HG03469 (cell line): ENCODE measurements around the gene ZNF416.

Experiments
- ATAC-seq: cut with Tn5 transposase; IDR thresholded peaks from one replicate; pipeline ENCODE4 v1.9.1; 2021; ENCODE audit warnings: mild to moderate bottlenecking, moderate library complexity, moderate number of reproducible peaks; ENCODE audit not compliant: unreplicated experiment

The ZNF416 gene

DNA sequence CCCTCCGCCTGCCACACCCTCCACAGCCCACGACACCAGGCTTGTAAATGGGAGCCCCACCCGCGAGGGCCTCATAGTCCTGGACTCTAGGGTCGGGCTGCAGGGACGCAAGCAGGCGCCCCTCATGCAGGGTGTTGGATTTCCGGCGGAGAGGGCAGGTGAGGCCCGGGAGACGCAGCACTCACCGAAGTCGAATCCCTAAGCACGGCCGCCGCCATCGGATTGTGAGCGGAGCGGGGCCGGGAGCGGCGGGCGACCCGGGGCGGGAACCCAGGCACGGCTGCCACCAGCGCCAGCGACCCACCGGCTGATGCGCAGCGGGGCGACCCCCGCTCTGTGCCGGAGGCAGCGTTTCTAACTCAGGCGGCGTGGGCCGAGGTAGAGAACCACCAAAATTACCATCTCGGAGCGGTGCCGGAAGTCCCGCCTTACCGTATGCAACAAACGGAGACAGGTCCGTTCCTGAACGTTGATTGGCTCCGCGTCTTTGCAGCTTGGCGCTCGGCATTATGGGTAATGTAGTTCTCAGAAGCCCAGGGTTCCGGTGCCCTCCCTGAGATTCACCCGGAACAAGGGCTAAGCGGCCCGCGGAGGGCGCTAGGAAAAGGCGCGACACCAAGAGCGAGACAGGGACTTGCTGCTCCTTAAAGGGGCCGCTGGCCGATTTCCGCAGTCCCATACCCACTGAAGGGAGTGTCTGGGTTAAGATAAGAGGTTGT is at the start of gene ZNF416:
TSS of gene ZNF416 (minus strand) at position 425 of the 719 bp plus-strand sequence. CDS start at position 218, 207 bp downstream.
- ATAC-seq: peak; percentile 70

DNA sequence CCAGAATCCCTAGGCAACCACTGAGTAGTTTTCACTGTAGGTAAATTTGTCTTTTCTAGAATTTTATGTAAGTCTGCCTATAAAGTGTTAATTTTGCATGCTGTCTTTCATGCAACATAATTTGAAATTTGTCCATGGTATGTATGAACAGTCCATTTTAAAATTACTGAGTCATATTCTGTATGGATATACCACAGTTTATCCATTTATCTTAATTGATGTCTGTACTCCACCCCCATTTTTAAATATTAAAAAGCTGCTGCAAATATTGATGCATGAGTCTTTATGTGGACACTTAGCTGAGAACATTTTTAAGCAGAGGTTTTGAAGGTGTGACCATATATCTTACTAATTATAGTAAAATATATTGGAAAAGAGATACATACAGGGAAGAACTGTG is 44.4 kb upstream of the ZNF416 start:
- no peak for ATAC-seq

DNA sequence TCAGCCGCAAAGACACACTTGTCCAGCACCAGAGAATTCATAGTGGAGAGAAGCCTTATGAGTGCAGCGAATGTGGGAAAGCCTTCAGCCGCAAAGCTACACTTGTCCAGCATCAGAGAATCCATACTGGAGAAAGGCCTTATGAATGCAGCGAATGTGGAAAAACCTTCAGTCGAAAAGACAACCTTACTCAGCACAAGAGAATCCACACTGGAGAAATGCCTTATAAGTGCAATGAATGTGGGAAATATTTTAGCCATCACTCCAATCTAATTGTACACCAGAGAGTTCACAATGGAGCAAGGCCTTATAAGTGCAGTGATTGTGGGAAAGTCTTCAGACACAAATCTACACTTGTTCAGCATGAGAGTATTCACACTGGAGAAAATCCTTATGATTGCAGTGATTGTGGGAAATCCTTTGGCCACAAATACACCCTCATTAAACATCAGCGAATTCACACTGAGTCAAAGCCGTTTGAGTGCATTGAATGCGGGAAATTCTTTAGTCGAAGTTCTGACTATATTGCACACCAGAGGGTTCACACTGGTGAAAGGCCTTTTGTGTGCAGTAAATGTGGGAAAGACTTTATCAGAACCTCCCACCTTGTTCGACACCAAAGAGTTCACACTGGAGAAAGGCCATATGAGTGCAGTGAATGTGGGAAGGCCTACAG is 42.1 kb upstream of the ZNF416 start:
- ATAC-seq: no peak

DNA sequence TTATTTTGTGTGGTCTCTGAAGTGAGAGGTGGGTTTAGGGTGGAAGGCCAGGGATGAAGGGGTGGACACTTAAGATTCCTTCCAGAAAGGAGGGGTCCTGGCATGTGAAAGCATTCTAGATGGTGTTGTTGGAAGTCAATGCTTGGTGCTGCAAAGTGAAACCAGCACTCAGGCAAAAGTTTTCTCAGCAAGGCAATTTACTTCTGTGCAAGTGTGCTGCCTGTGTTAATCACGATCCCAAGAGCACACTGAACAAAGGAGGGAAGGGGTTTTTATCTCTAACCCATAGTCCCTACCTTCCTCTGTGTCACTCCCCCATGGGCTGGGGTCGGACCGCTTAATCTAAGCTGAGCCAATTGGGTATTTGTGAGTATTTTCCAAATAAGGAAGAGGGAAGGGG is 36.6 kb upstream of the ZNF416 start:
- no peak for ATAC-seq

DNA sequence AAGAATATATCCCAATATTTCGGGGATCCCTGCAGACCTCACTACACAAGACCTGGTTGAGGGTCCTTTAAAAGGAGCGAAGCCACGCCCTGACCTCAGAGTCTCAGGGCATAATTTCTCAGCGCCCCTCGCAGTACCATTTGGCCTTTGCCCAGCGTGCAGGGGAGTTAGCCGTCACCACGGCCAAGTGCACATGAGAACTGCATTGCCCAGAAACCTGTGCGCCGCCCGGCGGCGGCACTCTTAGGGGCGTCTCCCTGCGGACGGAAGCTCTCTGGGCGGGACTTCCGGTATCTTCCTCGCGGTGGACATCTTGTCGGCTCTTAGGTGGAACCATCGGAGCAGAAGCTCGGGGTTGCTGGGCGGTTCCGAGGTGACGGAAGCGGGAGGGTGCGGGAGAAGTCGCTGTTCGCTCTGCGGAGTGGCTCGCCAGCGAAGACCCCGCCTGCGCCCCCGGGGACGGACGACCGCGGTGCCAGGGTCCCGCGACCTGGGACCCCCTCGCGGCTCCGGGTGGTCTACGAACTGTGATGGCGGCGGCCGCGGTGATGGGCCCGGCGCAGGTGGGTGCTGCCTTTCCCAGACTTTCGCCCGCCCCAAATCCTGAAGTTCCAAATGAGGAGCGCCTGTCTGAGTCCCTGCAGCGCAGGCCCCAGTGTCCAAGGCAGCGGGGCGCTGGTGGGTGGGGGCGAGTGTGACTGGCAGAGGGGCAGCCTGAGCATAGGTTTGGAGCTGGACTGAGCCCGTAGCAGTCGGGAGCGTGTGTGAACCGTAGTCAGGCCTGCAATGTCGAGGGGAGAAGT is 35.4 kb upstream of the ZNF416 start, which contains the start of gene ZNF134:
TSS of gene ZNF134 (plus strand) at position 302 of the 803 bp plus-strand sequence. CDS start 5,227 bp downstream, outside the sequence.
- peak; percentile 90 for ATAC-seq

DNA sequence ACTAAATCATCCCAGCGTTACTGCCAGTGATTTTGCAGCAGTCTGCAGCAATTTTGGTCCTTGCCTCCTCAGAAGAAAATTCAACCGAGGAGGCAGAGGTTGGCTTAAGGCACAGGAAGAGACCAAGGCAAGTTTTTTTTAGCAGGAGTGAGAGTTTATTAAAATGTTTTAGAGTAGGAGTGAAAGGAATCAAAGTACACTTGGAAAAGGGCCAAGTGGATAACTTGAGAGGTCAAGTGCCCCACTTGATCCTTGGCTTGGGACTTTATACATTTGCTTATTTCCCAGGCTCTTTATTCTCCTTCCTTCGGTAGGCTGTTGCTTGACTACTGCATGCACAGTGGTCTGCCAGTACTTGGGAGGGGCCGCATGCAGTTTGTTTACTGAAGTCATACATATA is 32.4 kb upstream of the ZNF416 start:
- no peak for ATAC-seq

DNA sequence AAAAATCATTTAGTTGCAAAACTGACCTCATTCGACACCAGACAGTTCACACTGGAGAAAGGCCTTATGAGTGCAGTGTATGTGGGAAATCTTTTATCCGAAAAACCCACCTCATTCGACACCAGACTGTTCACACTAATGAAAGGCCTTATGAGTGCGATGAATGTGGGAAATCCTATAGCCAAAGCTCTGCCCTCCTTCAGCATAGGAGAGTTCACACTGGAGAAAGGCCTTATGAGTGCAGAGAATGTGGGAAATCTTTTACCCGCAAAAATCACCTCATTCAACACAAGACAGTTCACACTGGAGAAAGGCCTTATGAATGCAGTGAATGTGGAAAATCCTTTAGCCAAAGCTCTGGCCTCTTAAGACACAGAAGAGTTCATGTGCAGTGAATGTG is 28.2 kb upstream of the ZNF416 start:
- no peak for ATAC-seq

DNA sequence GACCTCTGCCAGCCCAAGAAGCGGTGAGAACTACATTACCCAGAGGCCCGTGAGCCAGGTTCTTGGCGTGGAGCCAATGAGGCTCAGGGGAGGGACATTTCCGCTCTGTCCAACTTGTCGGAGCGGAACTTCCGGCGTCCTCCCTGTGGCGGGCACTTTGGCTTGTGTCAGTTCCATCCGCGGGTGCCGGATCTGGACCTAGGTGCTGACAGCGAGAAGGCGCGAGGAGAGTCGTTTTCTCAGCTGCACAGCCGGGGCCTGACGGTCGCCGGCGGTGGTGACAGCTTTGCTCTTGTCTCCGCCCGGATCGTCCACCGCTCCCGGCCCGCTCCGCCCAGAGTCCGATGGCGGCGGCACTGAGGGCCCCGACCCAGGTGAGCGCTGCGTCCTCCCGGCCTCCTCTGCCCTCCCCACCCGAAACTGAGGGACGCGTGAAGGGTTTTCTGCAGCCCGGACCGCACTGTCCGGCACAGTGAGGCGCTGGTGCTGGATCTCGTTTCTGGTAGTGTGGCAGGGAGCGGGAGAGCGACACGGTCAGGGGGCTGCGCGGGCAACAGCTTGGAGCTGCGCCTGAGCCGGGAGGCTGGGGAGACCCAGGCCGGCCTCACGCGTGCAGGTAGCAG is 21.2 kb upstream of the ZNF416 start, which contains the start of gene ZNF530:
TSS of gene ZNF530 (plus strand) at position 125 of the 623 bp plus-strand sequence. CDS start 4,461 bp downstream, outside the sequence.
- peak; percentile 85 for ATAC-seq

DNA sequence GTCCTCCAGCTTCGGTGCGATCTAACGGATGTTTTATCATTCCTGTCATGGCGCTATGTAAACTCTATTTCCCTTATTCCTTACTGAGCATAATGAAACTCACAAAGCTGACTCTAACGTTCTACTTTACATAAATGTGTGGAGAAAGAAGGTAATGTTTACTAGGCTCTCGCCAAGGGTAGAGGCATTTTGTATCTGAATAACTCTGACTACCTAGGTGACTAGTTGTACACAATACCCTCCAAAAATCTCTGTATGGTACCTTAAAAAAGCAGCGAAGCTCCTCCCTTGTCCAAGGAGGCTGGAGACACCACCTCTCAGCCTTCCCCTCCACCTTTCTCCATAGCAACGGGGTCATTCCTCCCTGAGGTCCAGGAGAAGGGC is 20.7 kb upstream of the ZNF416 start:
- ATAC-seq: no peak

DNA sequence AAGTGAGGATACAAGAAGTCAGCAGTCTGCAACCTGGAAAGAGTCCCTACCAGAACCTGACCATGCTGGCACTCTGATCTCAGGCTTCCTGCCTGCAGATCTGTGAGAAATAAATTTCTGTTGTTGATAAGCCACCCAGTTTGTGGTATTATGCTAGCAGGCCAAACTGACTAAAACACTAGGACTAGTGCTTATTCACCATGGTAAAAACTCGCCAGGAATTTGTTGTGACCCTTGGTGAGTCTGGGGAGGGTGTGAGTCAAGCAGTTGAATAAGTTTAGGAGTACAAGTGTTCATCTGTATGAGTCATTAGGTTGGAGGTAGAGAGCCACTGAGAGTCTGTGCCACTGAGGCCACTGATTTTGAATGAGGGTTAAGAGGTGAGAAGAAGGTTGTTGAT is 8.8 kb upstream of the ZNF416 start:
- ATAC-seq: no peak

DNA sequence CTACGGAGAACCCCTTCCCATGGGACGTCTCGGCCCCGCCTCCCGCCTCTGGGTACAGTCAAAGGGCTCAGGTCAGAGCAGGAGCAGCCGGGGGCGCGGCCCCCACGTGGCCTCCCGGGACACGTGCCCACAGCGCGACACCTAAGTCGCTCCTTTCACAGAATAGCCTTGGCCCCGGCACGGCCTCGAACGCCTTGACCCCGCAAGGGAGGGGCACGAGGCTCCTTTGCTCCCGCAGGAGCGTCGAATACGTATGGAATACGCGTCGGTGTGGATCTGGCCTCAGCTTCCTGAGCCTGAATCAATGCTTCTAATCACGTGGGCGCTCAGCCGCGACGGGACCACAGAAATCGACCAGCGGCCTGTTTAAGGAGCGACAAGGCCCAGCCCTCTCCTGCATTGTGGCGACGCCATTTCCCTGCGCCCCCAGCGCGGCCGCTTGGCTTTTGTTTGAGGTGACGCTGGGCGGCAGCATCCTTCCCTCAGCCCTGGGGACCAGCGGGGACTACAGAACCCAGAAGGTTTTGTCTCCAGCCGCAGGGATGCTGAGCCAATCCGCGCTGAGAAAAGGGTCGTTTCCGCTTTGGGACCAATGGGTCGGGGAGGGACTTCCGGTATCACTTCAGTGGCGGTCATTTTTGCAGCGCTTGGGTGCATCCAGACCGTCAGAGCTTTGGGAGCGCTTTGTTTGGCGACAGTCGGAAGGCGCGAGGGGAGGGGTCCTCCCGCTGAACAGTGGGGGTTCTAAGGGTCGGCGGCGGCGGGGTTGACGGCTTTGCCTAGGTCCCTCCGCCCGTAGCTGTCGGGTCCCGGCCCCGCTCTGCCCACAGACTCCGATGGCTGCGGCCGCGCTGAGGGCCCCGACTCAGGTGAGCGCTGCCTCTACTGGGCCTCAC is 5.1 kb upstream of the ZNF416 start, which contains the start of gene ZIK1:
TSS of gene ZIK1 (plus strand) at position 625 of the 896 bp plus-strand sequence. CDS start at position 837, 212 bp downstream.
- ATAC-seq: peak; percentile 55

DNA sequence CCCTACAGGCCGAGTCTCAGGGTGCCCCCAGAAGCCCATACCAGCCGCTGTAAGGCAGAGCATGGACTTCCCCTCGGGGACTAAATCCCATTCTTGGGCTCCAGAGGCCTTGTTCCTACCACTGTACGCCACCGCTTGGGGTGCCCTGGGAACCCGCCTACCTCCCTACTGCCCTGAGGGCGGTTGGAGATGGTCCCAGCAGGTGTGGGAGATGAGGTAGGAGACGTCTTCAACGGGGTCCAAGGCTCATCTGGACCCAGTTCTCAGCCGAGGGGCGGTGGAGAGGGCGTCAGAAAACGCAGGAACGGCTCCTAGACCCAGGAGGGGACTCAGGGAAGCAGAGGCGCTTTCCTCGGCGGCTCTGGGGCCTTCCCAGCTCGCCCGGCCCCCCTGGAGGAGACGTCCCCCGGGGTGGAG is 4.4 kb upstream of the ZNF416 start:
- ATAC-seq: no peak

DNA sequence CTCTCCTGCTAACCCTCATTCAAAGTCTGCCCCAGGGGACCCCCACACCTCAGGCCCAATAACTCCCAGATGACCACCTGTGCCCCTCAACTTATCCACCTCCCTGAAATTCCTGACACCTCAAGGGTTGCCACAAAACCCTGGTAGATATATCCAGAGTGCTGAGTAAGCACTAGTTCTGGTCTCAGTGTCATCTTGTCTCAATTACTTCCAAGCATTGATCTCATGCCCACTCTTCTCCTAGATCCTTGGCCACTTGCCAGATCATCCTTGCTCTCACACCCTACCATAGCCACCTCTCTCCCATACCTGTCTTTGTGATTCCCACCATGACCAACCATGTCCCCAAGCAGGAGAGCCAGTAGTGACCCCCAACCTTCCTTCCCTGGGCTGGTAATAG is 2.0 kb downstream of the ZNF416 start:
- ATAC-seq: no peak

DNA sequence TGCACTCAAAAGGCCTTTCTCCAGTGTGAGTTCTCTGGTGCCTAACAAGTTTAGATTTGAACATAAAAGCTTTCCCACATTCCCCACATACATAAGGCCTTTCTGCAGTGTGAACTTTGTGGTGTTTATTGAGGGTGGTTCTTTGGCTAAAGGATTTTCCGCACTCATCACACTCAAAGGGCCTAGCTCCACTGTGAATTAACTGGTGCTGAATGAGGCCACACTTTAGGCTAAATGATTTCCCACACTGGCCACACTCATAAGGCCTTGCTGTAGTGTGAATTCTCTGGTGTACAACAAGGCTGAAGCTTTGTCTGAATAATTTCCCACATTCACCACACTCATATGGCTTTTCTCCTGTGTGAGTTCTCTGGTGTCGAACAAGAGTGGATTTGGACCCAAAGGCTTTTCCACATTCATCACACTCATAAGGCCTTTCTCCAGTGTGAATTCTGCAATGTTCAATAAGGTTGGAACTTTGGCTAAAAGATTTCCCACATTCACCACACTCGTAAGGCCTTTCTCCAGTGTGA is 6.2 kb downstream of the ZNF416 start:
- ATAC-seq: no peak

DNA sequence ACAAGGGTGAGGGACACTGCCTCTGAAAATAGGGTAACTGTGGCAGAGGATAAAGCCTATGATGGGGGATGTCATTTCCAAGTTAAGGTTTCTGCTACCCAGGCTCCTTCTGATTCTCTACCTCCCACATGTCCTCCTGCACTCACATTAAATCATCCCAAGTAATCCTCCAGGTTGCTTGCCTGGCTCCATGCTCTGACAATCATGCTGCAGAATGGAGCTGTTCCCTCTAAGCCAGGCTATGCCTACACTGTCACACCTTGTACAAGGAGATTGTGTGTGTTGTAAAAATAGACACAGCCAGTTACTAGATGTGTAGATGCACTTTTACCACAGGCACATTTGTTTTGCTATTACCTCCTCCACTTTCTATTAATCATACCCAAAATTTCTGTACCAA is 8.0 kb downstream of the ZNF416 start:
- ATAC-seq: no peak

DNA sequence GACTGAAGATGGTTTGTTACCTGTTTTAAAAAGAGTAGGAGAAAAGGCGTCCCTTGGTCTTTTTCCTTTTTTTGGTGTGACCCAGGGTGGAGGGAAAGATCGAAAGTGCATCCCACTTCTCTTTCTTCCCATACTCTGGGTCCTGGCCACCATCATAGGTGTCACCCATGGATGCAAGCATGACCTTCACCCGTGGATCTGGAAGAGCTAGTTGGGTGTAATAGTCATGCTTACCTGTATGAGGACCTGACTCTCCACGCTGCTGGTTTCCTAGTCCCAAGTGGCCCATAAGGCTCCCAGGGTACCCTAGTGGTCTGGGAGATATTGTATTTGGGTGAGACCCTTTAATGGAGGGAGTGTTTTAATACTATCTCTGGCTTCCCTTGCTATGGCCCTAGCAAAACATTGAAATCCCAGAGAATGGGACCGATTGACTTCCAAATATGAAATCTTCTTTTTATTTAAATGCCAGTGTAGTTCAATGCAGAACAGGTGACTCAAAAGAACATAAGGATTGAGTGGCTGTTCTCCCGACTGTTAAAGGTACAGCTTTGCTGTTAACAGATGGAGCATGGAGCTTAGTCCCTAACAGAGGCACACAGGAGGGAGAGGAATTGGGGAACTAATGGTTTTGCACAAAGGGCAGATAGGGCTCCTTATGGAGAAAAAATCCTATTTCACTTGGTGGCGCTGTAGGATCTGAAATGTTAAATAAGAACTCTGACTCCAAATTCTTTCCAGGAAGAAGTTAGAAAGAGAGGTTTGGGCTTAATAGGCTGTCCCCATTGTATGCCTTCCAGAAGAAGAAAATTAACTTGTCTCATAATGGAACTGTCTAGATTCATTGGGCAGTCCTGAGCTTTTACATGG is 12.1 kb downstream of the ZNF416 start:
- ATAC-seq: no peak

DNA sequence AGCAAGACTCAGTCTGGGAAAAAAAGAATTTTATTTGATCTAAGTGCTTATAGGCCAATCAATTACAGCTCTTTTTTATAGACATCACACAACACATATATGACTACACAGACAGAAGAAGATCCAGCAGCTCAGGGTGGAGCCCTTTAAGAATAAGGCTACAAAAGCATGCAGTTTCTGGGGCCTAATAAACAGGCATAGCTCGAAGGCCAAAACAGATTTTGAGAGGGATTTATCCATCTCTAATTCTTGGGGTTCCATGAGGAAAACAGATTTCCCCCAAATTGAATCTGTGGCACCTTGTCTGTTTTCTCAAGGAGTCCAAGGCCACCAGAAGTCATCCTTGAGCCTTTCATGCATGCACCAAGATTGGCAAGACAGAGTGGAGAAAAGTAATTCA is 15.2 kb downstream of the ZNF416 start:
- ATAC-seq: no peak

DNA sequence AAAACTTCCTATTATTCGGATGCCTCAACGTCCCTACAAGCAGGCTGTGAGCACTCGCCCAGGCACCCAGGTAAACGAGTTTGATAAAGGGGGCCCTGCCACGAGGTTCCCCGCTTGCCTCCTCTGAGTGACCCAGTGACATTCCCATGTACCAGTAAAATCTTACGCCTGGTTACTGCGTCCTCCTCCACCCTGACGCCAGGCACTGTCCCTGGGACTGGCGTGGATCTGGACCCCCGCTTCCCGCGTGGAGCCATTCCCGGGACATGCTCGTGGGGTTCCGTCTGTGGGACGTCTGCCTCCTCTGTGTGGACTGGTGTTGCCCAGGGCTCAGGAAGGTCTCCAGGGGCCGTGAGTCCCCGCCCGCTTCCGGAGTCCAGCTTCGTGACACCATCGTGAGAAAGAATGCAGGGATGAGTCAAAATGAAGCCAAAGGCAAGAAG is 18.6 kb downstream of the ZNF416 start:
- ATAC-seq: no peak
